Gastroesophageal sphincter (tissue), 4 donors: ENCODE data around the gene PPP1R14C. TPM values are rescaled to one million over a fixed set of nuclear protein-coding genes. Genes with fewer than 3 reads are reported as not detected.

Source experiments
- ATAC-seq: fragments of 150-250 bp; one replicate; pipeline ENCODE4 v1.9.1; 2016; ENCODE audit warnings: mild to moderate bottlenecking, moderate library complexity
- H3K27ac ChIP-seq, 4 donors: fragments of 200-600 bp; sonication (generic) in 3 of 4; 1 replicate in 3 of 4; 2 replicates in 1 of 4; pipeline ENCODE4 v1.5.1; 2016 to 2019
- H3K27me3 ChIP-seq: fragments of 200-600 bp; sonication (generic); one replicate; pipeline ENCODE4 v1.5.1; 2019
- H3K36me3 ChIP-seq, 2 donors: fragments of 200-600 bp; sonication (generic); one replicate each; pipeline ENCODE4 v1.5.1; 2019; ENCODE audit warnings: control low read depth in 1 of 2
- H3K4me1 ChIP-seq, 3 donors: fragments of 200-600 bp; sonication (generic); 1 replicate in 2 of 3; 2 replicates in 1 of 3; pipeline ENCODE4 v1.5.1; 2016 to 2019; ENCODE audit warnings: control low read depth in 2 of 3
- H3K4me3 ChIP-seq, 2 donors: fragments of 200-600 bp; sonication (generic); one replicate each; pipeline ENCODE4 v1.5.1; 2019; ENCODE audit warnings: mild to moderate bottlenecking in 1 of 2, moderate library complexity in 1 of 2
- H3K9me3 ChIP-seq, 3 donors: fragments of 200-600 bp; sonication (generic); one replicate each; pipeline ENCODE4 v1.5.1; 2017 to 2019; ENCODE audit warnings: control low read depth in 2 of 3
- CTCF ChIP-seq, 4 experiments: fragments of 200-600 bp in 2 of 4; fragments of 450-650 bp in 2 of 4; sonication (generic) in 1 of 4; IDR thresholded peaks; one replicate each; pipeline ENCODE4 v1.5.1; 2017 to 2019; ENCODE audit warnings: antibody characterized with exemption in 4 of 4, mild to moderate bottlenecking in 2 of 4, moderate library complexity in 2 of 4
- EP300 ChIP-seq: sonication (generic); formaldehyde crosslinking; IDR thresholded peaks from one replicate; pipeline ENCODE4 v1.6.1; 2017; ENCODE audit warnings: antibody characterized with exemption, mild to moderate bottlenecking
- POLR2A ChIP-seq, 2 donors: fragments of 450-650 bp; IDR thresholded peaks; one replicate each; pipeline ENCODE4 v1.6.1; 2017; ENCODE audit warnings: antibody characterized with exemption in 2 of 2, mild to moderate bottlenecking in 2 of 2, moderate library complexity in 1 of 2
- POLR2AphosphoS5 ChIP-seq: sonication (generic); formaldehyde crosslinking; IDR thresholded peaks from one replicate; pipeline ENCODE4 v1.6.1; 2017; ENCODE audit warnings: antibody characterized with exemption
- WGBS, 2 donors: methylation state at CpG; one replicate each; pipeline ENCODE4 v1.1.5; 2018; ENCODE audit warnings: low coverage in 1 of 2; 5-methylcytosine and 5-hydroxymethylcytosine counted together
- total RNA-seq, 4 donors: library from RNA; depleted of rRNA; stranded (reverse); fragments of >200 nt; gene quantifications; one replicate each; pipeline ENCODE4 v1.1.0, GENCODE V29; 2016

PPP1R14C gene
- total RNA-seq, 4 donors from 2014 or later, result 0.12 to 1.5 TPM; not detected in 2

DNA sequence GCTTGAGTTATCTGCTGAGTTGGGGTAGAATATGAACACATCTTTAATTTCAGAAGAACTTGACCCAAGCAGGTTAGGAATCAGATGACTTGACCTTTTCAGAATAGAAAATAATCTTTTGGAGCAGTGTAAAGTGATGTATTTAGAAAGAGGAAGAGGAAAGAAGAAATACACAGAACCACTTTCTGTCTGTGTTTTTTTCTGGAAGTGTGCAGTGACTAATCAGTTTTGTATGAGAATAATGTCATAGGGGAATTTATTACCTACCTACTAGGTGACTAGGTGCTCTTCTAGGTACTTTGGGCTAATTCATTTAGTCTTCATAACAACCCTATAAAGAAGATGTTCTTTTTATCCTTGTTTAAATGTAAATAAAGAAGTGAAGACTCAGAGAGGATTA is 3.0 kb downstream of the PPP1R14C start:
- ATAC-seq, result no peak
- TF ChIP-seq POLR2A (IDR thresholded peaks at IDR 0.05) (no peak), EP300 (no peak), CTCF (IDR thresholded peaks at IDR 0.05) (no peak), POLR2AphosphoS5 (no peak)
- Histone ChIP-seq H3K9me3 (no peaks in the 10 kb centered on the region), H3K27me3 (peaks cover 97% of the 10 kb centered on the region), H3K4me3 (no peak overlapping the region), H3K36me3 (no peaks in the 10 kb centered on the region), H3K27ac (no peak overlapping the region), H3K4me1 (peaks cover 0 to 22% (median 13%) of the 10 kb centered on the region in 3 donors)

- no peaks in the 10 kb centered on the region for H3K36me3 ChIP-seq
- peaks cover 97% of the 10 kb centered on the region for H3K27me3 ChIP-seq
- no peak for TF ChIP-seq POLR2A (IDR thresholded peaks at IDR 0.05)
- no peak for TF ChIP-seq EP300
- no peak for TF ChIP-seq CTCF (IDR thresholded peaks at IDR 0.05)
- TF ChIP-seq POLR2AphosphoS5, result no peak
- no peak overlapping the region for H3K27ac ChIP-seq
- peaks cover 0 to 22% (median 13%) of the 10 kb centered on the region in 3 donors for H3K4me1 ChIP-seq
- ATAC-seq, result no peak
- H3K9me3 ChIP-seq, result no peaks in the 10 kb centered on the region
- WGBS, 2 donors, result 60 to 100% methylated on average over 2 of the region's 3 CpGs
- H3K4me3 ChIP-seq, result no peak overlapping the region
These were observed 3.6 kb downstream of the PPP1R14C start for GRCh38 chr6:150146436-150146835.

- no peak for TF ChIP-seq CTCF (IDR thresholded peaks at IDR 0.05)
- TF ChIP-seq EP300, result no peak
- TF ChIP-seq POLR2AphosphoS5, result no peak
- TF ChIP-seq POLR2A (IDR thresholded peaks at IDR 0.05), result no peak
- no peak overlapping the region for H3K4me3 ChIP-seq
- peaks cover 85% of the 10 kb centered on the region for H3K27me3 ChIP-seq
- H3K27ac ChIP-seq, result no peak overlapping the region
- ATAC-seq, result no peak
- no peaks in the 10 kb centered on the region for H3K36me3 ChIP-seq
- WGBS, 2 donors, result 63% methylated on average over 3 of the region's 6 CpGs; no CpG with 5 or more reads in 1 of the 2 donors
- H3K9me3 ChIP-seq, result no peaks in the 10 kb centered on the region
- peaks cover 0 to under 1% (median 0%) of the 10 kb centered on the region in 3 donors for H3K4me1 ChIP-seq
These were observed 6.3 kb downstream of the PPP1R14C start for GRCh38 chr6:150149146-150149545.

DNA sequence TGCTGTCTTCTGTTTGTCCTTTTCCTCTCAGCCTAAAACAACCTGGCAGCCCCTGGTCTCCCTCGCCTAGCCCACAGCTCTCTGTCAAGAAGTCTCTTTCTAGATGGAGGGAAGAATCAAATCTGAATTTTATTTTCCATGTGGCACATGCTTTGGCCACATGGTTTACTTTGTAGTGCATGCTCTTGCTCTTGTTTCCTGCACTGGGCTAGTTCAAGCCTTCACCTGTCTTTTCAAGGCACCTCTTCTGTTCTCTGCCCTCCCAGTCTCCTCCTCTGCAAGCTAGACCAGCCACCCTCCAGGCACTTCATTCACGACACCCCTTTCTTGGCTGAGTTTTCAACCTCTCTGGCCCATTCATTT is 7.6 kb downstream of the PPP1R14C start:
- no peaks in the 10 kb centered on the region for H3K36me3 ChIP-seq
- 64 to 75% methylated on average over 2 of the region's 2 CpGs for WGBS, 2 donors
- H3K27ac ChIP-seq, result no peak overlapping the region
- TF ChIP-seq CTCF (IDR thresholded peaks at IDR 0.05) (no peak), EP300 (no peak), POLR2AphosphoS5 (no peak), POLR2A (IDR thresholded peaks at IDR 0.05) (no peak)
- no peaks in the 10 kb centered on the region for H3K4me1 ChIP-seq
- H3K4me3 ChIP-seq, result no peak overlapping the region
- H3K9me3 ChIP-seq, result no peaks in the 10 kb centered on the region
- H3K27me3 ChIP-seq, result peaks cover 72% of the 10 kb centered on the region
- no peak for ATAC-seq

DNA sequence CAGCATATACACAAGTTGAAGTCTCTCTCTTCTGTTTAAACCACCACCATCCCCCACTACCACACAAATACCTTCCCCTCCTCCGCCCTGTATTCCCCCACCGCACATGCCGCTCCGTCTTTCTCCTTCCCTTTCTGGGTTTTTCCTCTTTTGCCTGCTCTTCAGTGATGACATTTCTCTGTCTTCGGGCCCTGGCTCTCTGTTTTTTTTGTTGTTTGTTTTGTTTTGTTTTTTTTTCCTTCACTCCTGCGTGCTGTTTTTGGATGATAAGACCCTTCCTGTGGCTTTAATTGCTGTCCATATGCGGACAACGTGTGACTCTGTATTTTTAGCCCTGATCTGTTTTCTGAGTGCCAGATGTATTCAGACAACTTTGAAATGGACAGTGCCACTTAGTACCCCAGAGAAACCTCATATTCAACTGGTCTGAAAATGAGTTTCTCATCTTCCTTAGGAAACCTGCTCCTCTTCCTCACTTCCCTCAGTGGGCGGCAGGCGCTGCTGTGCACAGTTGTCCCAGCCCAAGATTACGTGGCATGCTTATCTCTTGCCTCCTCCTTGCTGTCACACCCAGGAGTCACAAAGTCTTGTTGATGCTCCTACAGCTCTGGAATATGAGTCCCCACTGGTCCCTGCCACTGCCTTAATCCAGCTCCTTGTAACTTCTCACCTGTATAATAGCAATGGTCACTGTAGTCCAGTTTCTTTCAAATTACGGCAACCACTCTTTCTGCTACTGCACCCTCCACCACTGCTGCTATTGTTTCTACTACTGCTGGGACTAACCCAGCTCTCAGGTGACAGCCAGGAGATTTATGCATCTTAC is 8.2 kb downstream of the PPP1R14C start:
- H3K9me3 ChIP-seq, result no peaks in the 10 kb centered on the region
- H3K4me3 ChIP-seq, result no peak overlapping the region
- peaks cover 70% of the 10 kb centered on the region for H3K27me3 ChIP-seq
- no peak for ATAC-seq
- no peak overlapping the region for H3K27ac ChIP-seq
- no peaks in the 10 kb centered on the region for H3K4me1 ChIP-seq
- TF ChIP-seq POLR2AphosphoS5 (no peak), EP300 (no peak), POLR2A (IDR thresholded peaks at IDR 0.05) (no peak), CTCF (IDR thresholded peaks at IDR 0.05) (no peak)
- no peaks in the 10 kb centered on the region for H3K36me3 ChIP-seq
- WGBS, 2 donors, result 33 to 70% methylated on average over 2 to 12 of the region's 12 CpGs
